Smooth muscle cell (in vitro differentiated cells): Measurements from ENCODE around the gene EXOG. TPM values are rescaled to one million over a fixed set of nuclear protein-coding genes. Genes with fewer than 3 reads are reported as not detected.

Experiments used
- DNase-seq: peaks from one replicate; lab custom pipeline; 2025; ENCODE audit not compliant: unreplicated experiment; lab: John Stamatoyannopoulos, UW
- H2AFZ ChIP-seq: fragments of 200-600 bp; sonication (generic); 2 replicates; pipeline ENCODE4 v1.6.0; 2016; ENCODE audit warnings: antibody characterized with exemption, low read depth, mild to moderate bottlenecking
- H3F3A ChIP-seq: fragments of 200-600 bp; sonication (generic); 2 replicates; pipeline ENCODE4 v1.6.0; 2017; ENCODE audit warnings: antibody characterized with exemption, low read depth
- H3K27ac ChIP-seq: fragments of 200-600 bp; sonication (generic); 2 replicates; pipeline ENCODE4 v1.5.1; 2016; ENCODE audit warnings: low read depth, mild to moderate bottlenecking
- H3K27me3 ChIP-seq: fragments of 200-600 bp; sonication (generic); 2 replicates; pipeline ENCODE4 v1.6.1; 2016; ENCODE audit warnings: low read depth, mild to moderate bottlenecking
- H3K36me3 ChIP-seq: fragments of 200-600 bp; sonication (generic); 2 replicates; pipeline ENCODE4 v1.5.1; 2016; ENCODE audit warnings: low read depth
- H3K4me1 ChIP-seq: fragments of 200-600 bp; sonication (generic); 2 replicates; pipeline ENCODE4 v1.5.1; 2016; ENCODE audit warnings: low read depth
- H3K4me2 ChIP-seq: fragments of 200-600 bp; sonication (generic); 2 replicates; pipeline ENCODE4 v1.6.0; 2016; ENCODE audit warnings: mild to moderate bottlenecking
- H3K4me3 ChIP-seq: fragments of 200-600 bp; sonication (generic); 2 replicates; pipeline ENCODE4 v1.5.1; 2016; ENCODE audit warnings: mild to moderate bottlenecking
- H3K79me2 ChIP-seq: fragments of 200-600 bp; sonication (generic); 2 replicates; pipeline ENCODE4 v1.6.0; 2016; ENCODE audit warnings: low read depth, mild to moderate bottlenecking
- H3K9ac ChIP-seq: fragments of 200-600 bp; sonication (generic); 2 replicates; pipeline ENCODE4 v1.6.0; 2016; ENCODE audit warnings: low read depth
- H3K9me3 ChIP-seq: fragments of 200-600 bp; sonication (generic); replicated peaks from 2 replicates; pipeline ENCODE4 v1.5.1; 2016; ENCODE audit warnings: low read depth
- H4K20me1 ChIP-seq: fragments of 200-600 bp; sonication (generic); 2 replicates; pipeline ENCODE4 v1.6.0; 2016; ENCODE audit warnings: low read depth
- WGBS: methylation state at CpG from one replicate; pipeline ENCODE4 v1.1.7; 2016; ENCODE audit warnings: low lambda C conversion rate; 5-methylcytosine and 5-hydroxymethylcytosine counted together
- polyA plus RNA-seq: library from polyadenylated mRNA; unstranded; fragments of >200 nt; fragmentation: Nextera tagmentation; extraction: Ambion mirVana; gene quantifications from 2 replicates; pipeline ENCODE4 v1.2.1, GENCODE V29; 2016
- total RNA-seq: library from RNA; depleted of rRNA; stranded (reverse); fragments of >200 nt; gene quantifications from 2 replicates; pipeline ENCODE4 v1.2.3, GENCODE V29; 2014
- TF ChIP-seq, protein P1 (sequence below): fragments of 200-600 bp; sonication (generic); IDR thresholded peaks from 2 replicates; pipeline ENCODE4 v1.5.1; 2017; ENCODE audit warnings: borderline replicate concordance, mild to moderate bottlenecking, antibody characterized with exemption; ENCODE audit not compliant: insufficient read depth, poor library complexity, severe bottlenecking

The EXOG gene
- total and polyA plus RNA-seq, 2 experiments from 2014 or later: 3.9 to 5.2 TPM

DNA sequence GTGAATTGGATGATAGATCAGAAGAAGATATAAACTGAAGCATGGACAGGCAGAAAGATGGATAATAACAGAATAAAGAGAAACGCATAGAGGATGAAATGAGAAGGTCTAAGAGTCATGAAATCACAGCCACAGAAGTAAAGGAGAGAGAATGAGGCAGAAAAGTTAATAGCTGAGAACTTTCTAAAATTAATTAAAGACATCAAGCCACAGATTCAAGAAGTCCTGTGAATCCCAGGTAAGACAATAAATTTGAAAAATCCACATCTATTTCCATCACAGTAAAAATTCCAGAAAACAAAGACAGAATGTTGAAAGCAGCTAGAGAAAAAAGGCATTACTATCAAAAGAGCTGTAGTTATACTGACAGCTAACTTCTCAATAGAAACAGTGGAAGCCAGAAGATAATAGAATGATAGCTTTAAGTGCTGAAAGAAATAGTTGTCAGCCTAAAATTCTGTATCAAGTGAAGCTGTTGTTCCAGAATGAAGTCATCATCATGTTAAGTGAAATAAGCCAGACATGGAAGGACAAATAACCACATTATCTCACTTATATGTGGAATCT is 30.5 kb upstream of the EXOG start:
- no peak overlapping the region for H2AFZ ChIP-seq
- DNase-seq: no peak
- peaks cover 67% of the 10 kb centered on the region for H3K79me2 ChIP-seq
- H3K36me3 ChIP-seq: no peaks in the 10 kb centered on the region
- H3K4me3 ChIP-seq: no peak overlapping the region
- no peak overlapping the region for H3K27ac ChIP-seq
- H3K4me1 ChIP-seq: no peaks in the 10 kb centered on the region
- whole genome bisulfite sequencing: 97% methylated on average over 1 of the region's 1 CpG
- no peak overlapping the region for H3K4me2 ChIP-seq
- H3K9me3 ChIP-seq: no peaks in the 10 kb centered on the region
- no peak overlapping the region for H3K9ac ChIP-seq
- no peaks in the 10 kb centered on the region for H3F3A ChIP-seq
- no peaks in the 10 kb centered on the region for H3K27me3 ChIP-seq
- TF ChIP-seq, protein P1, sequence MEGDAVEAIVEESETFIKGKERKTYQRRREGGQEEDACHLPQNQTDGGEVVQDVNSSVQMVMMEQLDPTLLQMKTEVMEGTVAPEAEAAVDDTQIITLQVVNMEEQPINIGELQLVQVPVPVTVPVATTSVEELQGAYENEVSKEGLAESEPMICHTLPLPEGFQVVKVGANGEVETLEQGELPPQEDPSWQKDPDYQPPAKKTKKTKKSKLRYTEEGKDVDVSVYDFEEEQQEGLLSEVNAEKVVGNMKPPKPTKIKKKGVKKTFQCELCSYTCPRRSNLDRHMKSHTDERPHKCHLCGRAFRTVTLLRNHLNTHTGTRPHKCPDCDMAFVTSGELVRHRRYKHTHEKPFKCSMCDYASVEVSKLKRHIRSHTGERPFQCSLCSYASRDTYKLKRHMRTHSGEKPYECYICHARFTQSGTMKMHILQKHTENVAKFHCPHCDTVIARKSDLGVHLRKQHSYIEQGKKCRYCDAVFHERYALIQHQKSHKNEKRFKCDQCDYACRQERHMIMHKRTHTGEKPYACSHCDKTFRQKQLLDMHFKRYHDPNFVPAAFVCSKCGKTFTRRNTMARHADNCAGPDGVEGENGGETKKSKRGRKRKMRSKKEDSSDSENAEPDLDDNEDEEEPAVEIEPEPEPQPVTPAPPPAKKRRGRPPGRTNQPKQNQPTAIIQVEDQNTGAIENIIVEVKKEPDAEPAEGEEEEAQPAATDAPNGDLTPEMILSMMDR: no peak
- peaks cover 44% of the 10 kb centered on the region for H4K20me1 ChIP-seq

DNA sequence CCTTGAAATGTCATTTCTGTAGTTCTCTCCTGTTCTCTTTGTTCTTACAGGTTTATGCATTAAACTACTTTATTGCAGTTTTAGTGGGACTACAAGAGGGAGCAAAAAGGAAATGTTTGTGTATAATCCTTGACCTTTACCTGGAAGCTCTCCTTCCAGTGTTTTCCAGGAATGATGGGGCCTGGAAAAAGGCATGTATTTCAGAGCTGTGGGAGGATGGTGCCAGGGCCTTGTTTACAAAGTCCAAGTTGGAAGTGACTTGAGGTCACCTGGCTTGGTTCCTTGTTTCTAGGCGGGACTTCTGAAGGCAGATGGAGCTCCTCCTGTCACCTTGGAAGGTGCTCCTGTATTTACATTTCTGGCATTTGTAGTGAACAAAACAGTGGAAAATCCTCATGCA is 27.4 kb upstream of the EXOG start:
- no peak overlapping the region for H3K27ac ChIP-seq
- H3K27me3 ChIP-seq: no peaks in the 10 kb centered on the region
- no peaks in the 10 kb centered on the region for H3K9me3 ChIP-seq
- TF ChIP-seq, protein P1: no peak
- DNase-seq: no peak
- peaks cover 46% of the 10 kb centered on the region for H4K20me1 ChIP-seq
- H3K36me3 ChIP-seq: no peaks in the 10 kb centered on the region
- H3K4me3 ChIP-seq: no peak overlapping the region
- no peak overlapping the region for H2AFZ ChIP-seq
- no peaks in the 10 kb centered on the region for H3F3A ChIP-seq
- H3K79me2 ChIP-seq: peaks cover 49% of the 10 kb centered on the region
- H3K4me1 ChIP-seq: no peaks in the 10 kb centered on the region
- H3K9ac ChIP-seq: no peak overlapping the region
- H3K4me2 ChIP-seq: no peak overlapping the region
- 96% methylated on average over 1 of the region's 1 CpG for WGBS

DNA sequence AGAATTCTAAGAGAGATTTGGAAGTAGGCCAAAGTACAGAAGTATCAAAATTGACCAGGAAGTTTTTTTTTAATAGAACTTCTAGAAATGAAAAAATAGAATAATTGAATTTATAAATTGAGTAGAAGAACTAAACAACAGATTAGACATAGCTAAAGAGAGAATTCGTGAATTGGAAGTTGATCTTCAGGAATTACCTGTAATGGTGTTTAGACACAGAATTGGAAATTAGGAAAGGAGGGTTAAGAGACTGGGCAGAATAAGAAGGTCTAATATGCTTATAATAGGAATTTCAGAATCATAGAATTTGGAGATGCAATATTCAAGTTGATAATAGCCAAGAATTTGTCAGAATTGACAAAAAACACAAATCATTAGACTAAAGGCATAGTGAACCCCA is 26.3 kb upstream of the EXOG start:
- 97% methylated on average over 1 of the region's 1 CpG for WGBS
- Histone ChIP-seq H2AFZ (no peak overlapping the region), H3K9ac (no peak overlapping the region), H3K4me3 (no peak overlapping the region), H3F3A (no peaks in the 10 kb centered on the region), H3K9me3 (no peaks in the 10 kb centered on the region), H3K4me1 (no peaks in the 10 kb centered on the region), H3K79me2 (peaks cover 45% of the 10 kb centered on the region), H3K4me2 (no peak overlapping the region), H3K36me3 (no peaks in the 10 kb centered on the region), H4K20me1 (peaks cover 47% of the 10 kb centered on the region), H3K27me3 (no peaks in the 10 kb centered on the region), H3K27ac (no peak overlapping the region)
- TF ChIP-seq, protein P1: no peak
- no peak for DNase-seq

DNA sequence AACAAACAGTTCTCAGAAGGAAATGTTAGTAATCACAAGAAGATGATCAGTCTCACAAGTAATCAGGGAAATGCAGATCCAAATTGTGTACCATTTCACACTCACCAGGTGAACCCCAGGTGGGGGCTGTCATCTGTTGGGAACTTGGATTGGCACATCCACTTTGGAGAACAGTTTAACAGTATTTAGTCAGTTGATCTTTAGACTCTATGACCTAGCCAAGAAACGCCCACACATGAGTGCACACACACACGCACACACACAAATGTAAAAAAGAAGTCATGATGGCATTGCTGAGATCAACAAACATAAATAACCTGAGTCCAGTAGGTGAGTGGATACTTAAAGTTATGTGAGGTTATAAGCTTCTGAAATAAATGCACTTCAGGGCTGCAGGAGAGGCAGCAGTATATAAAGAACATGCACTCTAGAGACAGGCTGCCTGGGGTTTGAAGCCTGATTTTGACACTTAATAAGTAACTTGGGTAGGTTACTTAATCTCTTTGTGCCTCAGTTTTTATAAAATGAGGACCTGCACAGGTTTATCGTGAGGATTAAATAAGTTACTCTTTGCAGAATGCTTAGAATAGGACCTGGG is 24.8 kb upstream of the EXOG start:
- H4K20me1 ChIP-seq: peaks cover 57% of the 10 kb centered on the region
- H3K4me3 ChIP-seq: no peak overlapping the region
- no peak for DNase-seq
- no peaks in the 10 kb centered on the region for H3K27me3 ChIP-seq
- no peaks in the 10 kb centered on the region for H3K9me3 ChIP-seq
- H3K4me1 ChIP-seq: no peaks in the 10 kb centered on the region
- no peak overlapping the region for H3K27ac ChIP-seq
- H3K4me2 ChIP-seq: no peak overlapping the region
- 98% methylated on average over 3 of the region's 3 CpGs for WGBS
- H3K36me3 ChIP-seq: no peaks in the 10 kb centered on the region
- H2AFZ ChIP-seq: no peak overlapping the region
- H3F3A ChIP-seq: no peaks in the 10 kb centered on the region
- H3K79me2 ChIP-seq: peaks cover 33% of the 10 kb centered on the region
- H3K9ac ChIP-seq: no peak overlapping the region
- TF ChIP-seq, protein P1: no peak
